ENCODE data around the gene NCKAP5.

NCKAP5 gene

DNA sequence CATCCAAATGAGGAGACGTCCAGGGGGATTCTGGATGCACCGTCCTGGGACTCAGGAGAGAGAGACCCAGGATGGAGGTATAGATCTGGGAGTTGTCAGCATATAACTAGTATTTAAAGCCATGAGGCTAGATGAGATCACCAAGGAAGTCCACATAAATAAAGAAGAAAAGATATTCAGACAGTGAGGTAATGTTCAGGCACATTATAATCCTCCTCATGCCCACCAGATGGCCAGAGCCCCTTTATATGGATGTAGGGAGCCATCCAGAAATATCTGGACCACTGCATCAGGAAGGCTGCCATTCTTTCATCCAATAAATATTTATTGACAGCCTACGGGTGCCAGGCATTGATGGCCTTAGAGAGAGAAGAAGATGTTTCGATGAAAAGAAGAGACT is 21.2 kb upstream of the NCKAP5 start:
- DNase-seq (ENCODE audit: low spot score) (no peak), ATAC-seq (ENCODE audit: low read depth) (no peak)
- TF ChIP-seq, protein P1, sequence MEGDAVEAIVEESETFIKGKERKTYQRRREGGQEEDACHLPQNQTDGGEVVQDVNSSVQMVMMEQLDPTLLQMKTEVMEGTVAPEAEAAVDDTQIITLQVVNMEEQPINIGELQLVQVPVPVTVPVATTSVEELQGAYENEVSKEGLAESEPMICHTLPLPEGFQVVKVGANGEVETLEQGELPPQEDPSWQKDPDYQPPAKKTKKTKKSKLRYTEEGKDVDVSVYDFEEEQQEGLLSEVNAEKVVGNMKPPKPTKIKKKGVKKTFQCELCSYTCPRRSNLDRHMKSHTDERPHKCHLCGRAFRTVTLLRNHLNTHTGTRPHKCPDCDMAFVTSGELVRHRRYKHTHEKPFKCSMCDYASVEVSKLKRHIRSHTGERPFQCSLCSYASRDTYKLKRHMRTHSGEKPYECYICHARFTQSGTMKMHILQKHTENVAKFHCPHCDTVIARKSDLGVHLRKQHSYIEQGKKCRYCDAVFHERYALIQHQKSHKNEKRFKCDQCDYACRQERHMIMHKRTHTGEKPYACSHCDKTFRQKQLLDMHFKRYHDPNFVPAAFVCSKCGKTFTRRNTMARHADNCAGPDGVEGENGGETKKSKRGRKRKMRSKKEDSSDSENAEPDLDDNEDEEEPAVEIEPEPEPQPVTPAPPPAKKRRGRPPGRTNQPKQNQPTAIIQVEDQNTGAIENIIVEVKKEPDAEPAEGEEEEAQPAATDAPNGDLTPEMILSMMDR (IDR thresholded peaks at IDR 0.05; ENCODE audit: poor library complexity, severe bottlenecking) = no peak
- Histone ChIP-seq H3K9me3 (ENCODE audit: severe bottlenecking) (no peaks in the 10 kb centered on the region), H3K27ac (ENCODE audit: poor library complexity, severe bottlenecking) (no peak overlapping the region), H3K4me3 (ENCODE audit: severe bottlenecking) (no peak overlapping the region), H3K4me1 (ENCODE audit: insufficient read depth, poor library complexity, severe bottlenecking) (no peaks in the 10 kb centered on the region), H3K36me3 (ENCODE audit: low read depth) (no peaks in the 10 kb centered on the region), H3K27me3 (ENCODE audit: insufficient read depth, poor library complexity, severe bottlenecking) (no peaks in the 10 kb centered on the region)

DNA sequence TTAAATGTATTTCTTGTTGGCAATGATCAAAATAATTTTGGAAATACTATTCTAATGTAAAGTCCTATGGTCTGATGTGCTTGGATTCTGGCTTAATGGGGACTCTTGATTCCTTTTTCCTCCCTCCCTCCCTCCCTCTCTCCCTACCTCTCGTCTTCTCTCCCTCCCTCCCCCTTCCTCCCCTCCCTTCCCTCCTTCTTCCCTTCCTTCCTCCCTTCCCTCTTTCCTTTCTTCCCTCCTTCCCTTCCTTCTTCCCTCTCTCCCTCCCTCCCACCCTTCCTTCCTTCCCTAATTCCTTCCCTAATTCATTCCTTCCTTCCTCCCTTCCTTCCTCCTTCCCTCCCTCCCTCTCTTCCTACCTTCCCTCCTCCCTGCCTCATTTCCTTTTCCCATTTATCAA is 19.9 kb upstream of the NCKAP5 start:
- H3K36me3 ChIP-seq (ENCODE audit: low read depth) = no peaks in the 10 kb centered on the region
- no peak overlapping the region for H3K4me3 ChIP-seq (ENCODE audit: severe bottlenecking)
- no peaks in the 10 kb centered on the region for H3K9me3 ChIP-seq (ENCODE audit: severe bottlenecking)
- DNase-seq (ENCODE audit: low spot score) = no peak
- ATAC-seq (ENCODE audit: low read depth) = no peak
- H3K4me1 ChIP-seq (ENCODE audit: insufficient read depth, poor library complexity, severe bottlenecking) = no peaks in the 10 kb centered on the region
- no peak overlapping the region for H3K27ac ChIP-seq (ENCODE audit: poor library complexity, severe bottlenecking)
- H3K27me3 ChIP-seq (ENCODE audit: insufficient read depth, poor library complexity, severe bottlenecking) = no peaks in the 10 kb centered on the region
- TF ChIP-seq, protein P1 (IDR thresholded peaks at IDR 0.05; ENCODE audit: poor library complexity, severe bottlenecking) = no peak

DNA sequence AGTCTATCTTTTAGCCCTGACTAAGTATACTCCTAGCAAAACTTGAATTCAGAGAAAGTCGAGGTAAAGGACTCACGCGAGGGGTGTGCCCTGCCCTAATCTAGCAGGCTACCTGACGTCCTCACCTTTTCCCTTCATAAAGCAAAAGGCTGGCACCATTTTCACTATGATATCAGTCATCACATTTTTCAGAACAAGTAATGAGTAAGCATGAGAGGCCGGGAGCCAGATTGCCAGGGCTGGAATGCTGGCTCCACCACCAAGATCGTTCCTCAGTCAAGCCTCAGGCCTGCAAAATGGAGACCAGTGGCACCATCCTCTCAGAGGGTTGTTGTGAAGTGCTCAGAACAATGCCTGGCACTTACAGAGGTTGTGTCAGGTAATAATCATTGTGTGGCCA is 18.7 kb upstream of the NCKAP5 start:
- ATAC-seq (ENCODE audit: low read depth) = peak; percentile 91

DNA sequence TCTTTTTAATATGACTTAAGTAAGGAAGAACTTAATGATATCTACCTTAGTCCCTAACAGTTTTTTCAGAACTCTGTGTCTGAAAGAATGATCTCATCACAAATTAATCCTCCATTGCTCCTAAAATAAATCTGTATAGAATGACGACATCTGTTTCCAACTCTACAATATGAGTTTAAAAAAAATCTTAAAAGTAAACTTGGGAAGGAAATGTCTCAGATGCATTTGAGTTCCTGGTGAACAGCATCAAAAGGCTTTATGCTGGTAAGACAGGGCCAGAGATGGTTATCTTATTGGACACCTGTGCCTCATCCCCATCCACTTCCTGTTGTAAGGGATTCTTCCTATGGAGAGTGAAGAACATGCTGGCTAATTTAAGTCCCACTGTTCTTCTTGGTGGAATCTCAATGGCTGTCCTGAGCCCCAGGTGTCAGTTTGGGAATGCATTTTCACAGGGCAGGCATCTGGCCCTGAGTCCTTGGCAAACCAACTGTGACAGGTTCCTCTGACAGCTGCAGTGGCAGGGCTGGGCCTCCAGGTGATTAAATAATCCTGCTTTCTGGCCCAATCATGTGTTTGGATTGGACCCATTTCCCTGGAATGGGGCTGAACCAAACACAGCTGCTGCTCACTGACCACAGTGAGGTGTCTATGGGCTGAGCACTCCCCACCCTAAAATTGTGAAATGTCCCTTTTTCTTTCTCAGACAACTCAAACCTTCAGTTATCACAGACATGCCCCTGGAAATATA is 12.9 kb upstream of the NCKAP5 start:
- ATAC-seq (ENCODE audit: low read depth) = no peak
- H3K4me3 ChIP-seq (ENCODE audit: severe bottlenecking) = no peak overlapping the region
- no peak for DNase-seq (ENCODE audit: low spot score)
- H3K36me3 ChIP-seq (ENCODE audit: low read depth) = no peaks in the 10 kb centered on the region
- peak overlapping the region; percentile 75 for H3K27ac ChIP-seq (ENCODE audit: poor library complexity, severe bottlenecking)
- H3K27me3 ChIP-seq (ENCODE audit: insufficient read depth, poor library complexity, severe bottlenecking) = no peaks in the 10 kb centered on the region
- TF ChIP-seq, protein P1 (IDR thresholded peaks at IDR 0.05; ENCODE audit: poor library complexity, severe bottlenecking) = no peak
- no peaks in the 10 kb centered on the region for H3K9me3 ChIP-seq (ENCODE audit: severe bottlenecking)
- peaks cover 32% of the 10 kb centered on the region for H3K4me1 ChIP-seq (ENCODE audit: insufficient read depth, poor library complexity, severe bottlenecking)

More for the DNA sequence above, 18.7 kb upstream of the NCKAP5 start:
- TF ChIP-seq, protein P1 (IDR thresholded peaks at IDR 0.05; ENCODE audit: poor library complexity, severe bottlenecking) = no peak
- Histone ChIP-seq H3K4me3 (ENCODE audit: severe bottlenecking) (no peak overlapping the region), H3K4me1 (ENCODE audit: insufficient read depth, poor library complexity, severe bottlenecking) (no peaks in the 10 kb centered on the region), H3K27ac (ENCODE audit: poor library complexity, severe bottlenecking) (no peak overlapping the region), H3K27me3 (ENCODE audit: insufficient read depth, poor library complexity, severe bottlenecking) (no peaks in the 10 kb centered on the region), H3K36me3 (ENCODE audit: low read depth) (no peaks in the 10 kb centered on the region), H3K9me3 (ENCODE audit: severe bottlenecking) (no peaks in the 10 kb centered on the region)
- DNase-seq (ENCODE audit: low spot score) = no peak

DNA sequence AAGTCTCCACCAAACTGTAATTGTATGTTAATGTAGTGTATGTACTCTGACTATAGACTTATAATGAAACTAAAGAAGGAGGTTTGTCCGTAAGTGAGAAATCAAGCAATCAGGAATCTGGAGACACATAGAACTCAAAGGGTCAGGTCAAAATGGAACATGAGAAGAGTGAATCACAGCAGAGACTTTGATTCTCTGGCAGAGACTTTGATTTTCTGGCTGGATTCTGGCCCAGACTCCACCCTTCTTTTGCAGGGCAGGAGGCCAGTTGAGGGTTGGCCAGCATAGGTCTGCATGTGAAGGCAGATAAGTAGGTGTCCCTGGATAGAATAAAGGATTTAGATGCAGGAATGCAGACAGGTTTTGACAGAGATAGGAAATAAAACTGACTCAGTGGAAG is 11.0 kb upstream of the NCKAP5 start:
- peak; percentile 79 for DNase-seq (ENCODE audit: low spot score)
- ATAC-seq (ENCODE audit: low read depth) = peak; percentile 95
- Histone ChIP-seq H3K4me1 (ENCODE audit: insufficient read depth, poor library complexity, severe bottlenecking) (peaks cover 35% of the 10 kb centered on the region), H3K27me3 (ENCODE audit: insufficient read depth, poor library complexity, severe bottlenecking) (no peaks in the 10 kb centered on the region), H3K36me3 (ENCODE audit: low read depth) (no peaks in the 10 kb centered on the region), H3K27ac (ENCODE audit: poor library complexity, severe bottlenecking) (peak overlapping the region; percentile 75), H3K9me3 (ENCODE audit: severe bottlenecking) (no peaks in the 10 kb centered on the region), H3K4me3 (ENCODE audit: severe bottlenecking) (no peak overlapping the region)
- TF ChIP-seq, protein P1 (IDR thresholded peaks at IDR 0.05; ENCODE audit: poor library complexity, severe bottlenecking) = no peak

All from RWPE2 (cell line).